Measurements from ENCODE around the gene S1PR4.

DNA sequence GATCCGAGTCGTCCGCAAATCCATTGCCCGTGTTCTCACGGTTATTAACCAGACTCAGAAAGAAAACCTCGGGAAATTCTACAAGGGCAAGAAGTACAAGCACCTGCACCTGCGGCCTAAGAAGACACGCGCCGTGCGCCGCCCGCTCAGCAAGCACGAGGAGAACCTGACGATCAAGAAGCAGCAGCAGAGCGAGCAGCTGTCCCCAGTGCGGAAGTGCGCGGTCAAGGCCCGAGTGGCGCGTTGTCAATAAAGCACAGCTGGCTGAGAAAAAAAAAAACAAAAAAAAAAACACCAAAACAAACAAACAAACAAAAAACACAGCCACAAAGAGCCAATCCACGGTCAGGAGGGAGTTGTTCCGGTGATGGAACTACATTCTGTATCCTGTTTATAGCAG is 47.4 kb upstream of the S1PR4 start:
- TF ChIP-seq NFIC (IDR thresholded peaks at IDR 0.05; ENCODE audit: borderline replicate concordance) (no peak), MEF2A (IDR thresholded peaks at IDR 0.05; ENCODE audit: borderline replicate concordance, low read depth) (no peak), EZH2phosphoT487 (IDR thresholded peaks at IDR 0.05; ENCODE audit: borderline replicate concordance, low read depth) (no peak), TCF12 (IDR thresholded peaks at IDR 0.05) (no peak), TEAD4 (IDR thresholded peaks at IDR 0.05; ENCODE audit: borderline replicate concordance, insufficient read depth) (no peak), JUND (IDR thresholded peaks at IDR 0.05) (no peak), EP300 (IDR thresholded peaks at IDR 0.05; ENCODE audit: borderline replicate concordance in 1 of 2, low read depth in 1 of 2, low read length in 1 of 2) (no peak), POLR2AphosphoS5 (IDR thresholded peaks at IDR 0.05; ENCODE audit: low read depth, low read length) (no peak), RAD21 (IDR thresholded peaks at IDR 0.05; ENCODE audit: low read length) (no peak), RCOR1 (IDR thresholded peaks at IDR 0.05; ENCODE audit: low read length) (no peak)
- TF ChIP-seq, protein P1, sequence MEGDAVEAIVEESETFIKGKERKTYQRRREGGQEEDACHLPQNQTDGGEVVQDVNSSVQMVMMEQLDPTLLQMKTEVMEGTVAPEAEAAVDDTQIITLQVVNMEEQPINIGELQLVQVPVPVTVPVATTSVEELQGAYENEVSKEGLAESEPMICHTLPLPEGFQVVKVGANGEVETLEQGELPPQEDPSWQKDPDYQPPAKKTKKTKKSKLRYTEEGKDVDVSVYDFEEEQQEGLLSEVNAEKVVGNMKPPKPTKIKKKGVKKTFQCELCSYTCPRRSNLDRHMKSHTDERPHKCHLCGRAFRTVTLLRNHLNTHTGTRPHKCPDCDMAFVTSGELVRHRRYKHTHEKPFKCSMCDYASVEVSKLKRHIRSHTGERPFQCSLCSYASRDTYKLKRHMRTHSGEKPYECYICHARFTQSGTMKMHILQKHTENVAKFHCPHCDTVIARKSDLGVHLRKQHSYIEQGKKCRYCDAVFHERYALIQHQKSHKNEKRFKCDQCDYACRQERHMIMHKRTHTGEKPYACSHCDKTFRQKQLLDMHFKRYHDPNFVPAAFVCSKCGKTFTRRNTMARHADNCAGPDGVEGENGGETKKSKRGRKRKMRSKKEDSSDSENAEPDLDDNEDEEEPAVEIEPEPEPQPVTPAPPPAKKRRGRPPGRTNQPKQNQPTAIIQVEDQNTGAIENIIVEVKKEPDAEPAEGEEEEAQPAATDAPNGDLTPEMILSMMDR (IDR thresholded peaks at IDR 0.05): no peak
- TF ChIP-seq, protein P2, sequence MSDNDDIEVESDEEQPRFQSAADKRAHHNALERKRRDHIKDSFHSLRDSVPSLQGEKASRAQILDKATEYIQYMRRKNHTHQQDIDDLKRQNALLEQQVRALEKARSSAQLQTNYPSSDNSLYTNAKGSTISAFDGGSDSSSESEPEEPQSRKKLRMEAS (IDR thresholded peaks at IDR 0.05; ENCODE audit: low read depth): no peak
